CD1c-positive myeloid dendritic cell (primary cell): ENCODE data around the gene MFAP3.
"Not testable (repeated sequence)": the region's sequence is repeated elsewhere in the genome, so short reads cannot be mapped to it uniquely, and the experiment has no call there.

Experiments used
- DNase-seq: peaks from one replicate; pipeline ENCODE4 v3.0.0-alpha.2; 2016; ENCODE audit errors: extremely low spot score

MFAP3 gene

DNA sequence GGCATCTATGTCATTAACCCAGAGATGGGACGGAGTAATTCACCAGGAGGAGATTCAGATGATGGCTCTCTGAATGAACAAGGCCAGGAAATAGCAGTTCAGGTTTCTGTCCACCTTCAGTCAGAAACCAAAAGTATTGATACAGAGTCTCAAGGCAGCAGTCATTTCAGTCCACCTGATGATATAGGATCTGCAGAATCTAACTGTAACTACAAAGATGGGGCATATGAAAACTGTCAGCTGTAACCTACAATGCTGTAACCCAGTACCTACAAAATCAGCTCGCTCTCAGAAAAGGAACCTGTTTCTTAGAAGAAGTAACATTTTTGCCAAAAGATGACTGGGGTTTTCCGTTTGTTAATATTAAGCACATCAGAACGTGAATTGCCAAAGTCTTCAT, 14.7 kb downstream of the MFAP3 start:
- no peak for DNase-seq

DNA sequence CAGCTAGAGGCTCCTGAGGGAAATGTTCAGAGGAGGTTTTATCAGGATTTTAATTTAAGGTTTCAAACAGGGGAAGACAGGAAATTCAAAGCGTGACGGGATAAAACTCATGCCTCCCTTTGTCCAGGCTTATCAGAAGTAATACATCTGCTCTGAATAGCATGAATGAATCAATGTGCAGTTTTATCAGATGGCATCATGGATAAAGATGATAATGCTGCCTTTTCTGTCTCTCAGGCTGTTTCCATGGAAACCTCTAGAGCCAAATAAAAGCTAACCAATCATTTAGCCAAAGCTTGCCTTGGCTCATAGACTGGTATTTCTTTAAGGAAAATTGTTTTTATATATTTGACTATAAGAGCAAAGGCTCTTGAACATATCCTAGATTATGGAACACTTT, 16.4 kb downstream of the MFAP3 start:
- no peak for DNase-seq

DNA sequence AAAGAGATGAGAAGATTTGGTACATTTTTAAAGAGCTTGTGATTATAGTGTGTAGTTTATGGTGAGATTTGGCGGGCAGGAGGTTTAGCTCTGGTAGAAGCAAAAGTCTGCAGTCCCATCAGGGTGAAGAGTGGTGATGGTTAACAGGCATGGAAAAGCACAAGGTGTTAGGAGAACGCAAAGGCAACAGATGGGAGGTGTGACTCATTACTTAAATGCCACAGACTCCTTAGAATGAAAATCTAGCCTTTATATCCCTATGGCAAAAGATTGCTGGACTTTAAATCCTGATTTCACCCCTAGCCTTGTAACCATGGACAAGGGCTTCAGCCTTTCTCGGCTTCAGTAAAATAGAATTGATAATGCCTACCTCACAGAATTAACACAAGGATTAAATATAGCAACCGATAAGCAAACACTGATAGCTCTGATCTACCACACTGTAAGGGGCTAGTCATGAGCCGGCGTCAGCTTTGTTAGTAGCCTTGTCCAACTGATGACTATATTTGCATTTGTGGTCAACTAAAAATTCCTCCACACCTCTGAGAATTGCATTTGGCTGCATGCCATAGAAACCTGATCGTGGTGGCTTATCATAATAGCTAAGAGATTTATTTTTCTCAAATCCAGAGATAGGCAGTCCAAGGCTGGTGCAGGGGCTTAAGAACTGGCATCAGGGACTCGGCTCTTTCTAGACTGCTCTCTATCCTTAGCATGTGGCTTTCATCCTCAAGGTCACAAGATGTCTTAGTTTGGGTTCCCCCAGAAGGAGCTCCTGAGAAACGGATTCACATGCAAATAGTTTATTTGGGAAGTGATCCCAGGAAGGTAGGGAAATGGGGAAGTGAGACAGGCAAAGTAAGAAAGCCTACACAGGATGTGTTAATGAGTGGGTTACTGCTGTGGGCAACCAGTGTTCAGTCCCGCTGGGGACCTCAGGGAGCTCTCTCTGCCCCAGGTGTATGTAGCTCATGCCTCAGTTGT, 19.6 kb downstream of the MFAP3 start:
- DNase-seq = peak; percentile 45

DNA sequence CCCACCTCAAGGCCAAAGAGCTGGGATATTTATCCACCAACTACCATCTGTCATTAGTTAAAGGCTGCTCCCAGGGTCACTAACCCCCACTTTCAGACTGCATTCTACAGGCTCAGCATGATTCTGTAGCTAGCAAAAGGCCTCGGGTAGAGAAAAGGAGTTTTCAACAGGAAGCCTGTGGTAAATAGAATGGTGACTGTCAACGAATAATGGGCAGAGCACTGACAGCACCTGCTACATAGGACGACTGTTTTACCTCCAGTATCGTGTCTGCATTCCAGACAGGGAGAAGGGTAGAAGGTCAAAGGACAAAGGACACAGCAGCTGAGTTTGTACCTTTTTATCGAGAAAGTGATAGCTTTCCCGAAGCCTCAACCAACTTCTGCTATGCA, 20.3 kb downstream of the MFAP3 start:
- no peak for DNase-seq

DNA sequence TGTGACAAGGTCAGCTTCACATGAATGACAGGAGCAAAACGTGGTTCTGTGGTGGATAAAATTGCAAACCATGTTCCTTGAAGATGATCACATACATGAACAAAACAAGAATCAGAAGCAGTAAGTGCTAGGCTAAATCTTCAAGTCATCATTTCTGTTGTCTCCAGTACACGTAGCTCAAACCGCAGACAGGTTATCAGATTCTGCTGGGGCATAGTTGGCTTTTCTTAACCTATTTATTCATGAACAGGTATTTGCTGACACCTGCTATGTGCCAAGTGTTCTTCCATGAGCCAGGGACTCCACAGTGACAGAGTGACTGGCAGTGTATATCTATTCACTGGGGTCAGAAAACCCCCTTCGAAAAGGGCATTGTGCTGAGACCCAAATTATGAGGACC, 20.8 kb downstream of the MFAP3 start:
- DNase-seq = no peak

DNA sequence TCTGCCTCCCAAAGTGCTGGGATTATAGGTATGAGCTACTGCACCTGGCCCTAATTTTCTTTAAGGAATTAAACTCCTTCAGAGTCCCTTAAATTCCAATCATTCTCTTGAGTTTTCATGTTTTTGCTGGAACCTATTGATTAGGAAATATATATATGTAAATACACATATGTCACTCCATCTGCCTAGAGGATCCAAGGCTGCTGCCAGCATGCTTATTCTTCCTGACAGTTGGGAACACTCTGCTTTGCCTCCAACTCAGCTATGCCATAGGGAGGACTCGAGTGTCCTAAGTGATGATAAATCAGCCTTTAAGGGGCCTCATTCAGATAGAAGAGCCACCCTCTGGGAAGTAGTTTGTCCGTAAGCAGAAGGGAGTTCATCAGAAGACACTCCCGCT, 21.8 kb downstream of the MFAP3 start:
- no peak for DNase-seq

DNA sequence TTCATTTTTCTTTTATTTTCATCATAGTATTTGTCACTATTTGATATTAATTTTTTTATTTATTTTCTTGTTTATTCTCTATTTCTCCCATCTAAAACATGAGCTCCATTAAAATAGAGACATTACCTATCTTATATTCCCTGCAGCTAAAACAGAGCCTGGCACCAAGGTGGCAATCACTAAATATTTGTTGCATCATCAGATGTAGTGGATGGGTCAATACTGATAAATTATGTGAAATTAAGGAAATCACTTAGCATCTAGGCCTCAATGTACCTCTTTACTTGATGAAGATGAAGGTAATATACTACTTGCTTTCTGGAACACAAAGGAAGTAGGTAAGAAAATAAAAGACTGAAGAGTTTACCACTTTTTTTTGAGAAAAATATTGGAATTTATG, 24.6 kb downstream of the MFAP3 start:
- no peak for DNase-seq

DNA sequence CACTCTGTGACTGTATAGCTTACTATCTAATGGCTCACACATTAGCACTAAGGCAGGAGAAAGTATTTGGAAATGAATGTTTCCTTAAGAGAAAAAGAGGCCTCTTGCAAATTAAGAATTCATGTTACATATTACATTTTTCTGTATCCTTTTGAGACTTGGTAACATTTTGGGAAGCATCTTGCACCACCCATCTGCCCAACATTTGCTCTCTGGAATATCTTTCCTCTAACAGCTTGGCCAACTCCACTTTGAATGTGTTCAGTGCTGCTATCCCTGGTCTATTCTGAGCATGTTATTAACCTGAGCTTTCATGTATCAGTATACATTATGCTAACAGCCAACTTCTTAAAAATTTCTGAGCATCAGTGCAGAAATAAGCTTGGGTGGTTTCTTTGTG, 27.2 kb downstream of the MFAP3 start:
- DNase-seq = no peak

DNA sequence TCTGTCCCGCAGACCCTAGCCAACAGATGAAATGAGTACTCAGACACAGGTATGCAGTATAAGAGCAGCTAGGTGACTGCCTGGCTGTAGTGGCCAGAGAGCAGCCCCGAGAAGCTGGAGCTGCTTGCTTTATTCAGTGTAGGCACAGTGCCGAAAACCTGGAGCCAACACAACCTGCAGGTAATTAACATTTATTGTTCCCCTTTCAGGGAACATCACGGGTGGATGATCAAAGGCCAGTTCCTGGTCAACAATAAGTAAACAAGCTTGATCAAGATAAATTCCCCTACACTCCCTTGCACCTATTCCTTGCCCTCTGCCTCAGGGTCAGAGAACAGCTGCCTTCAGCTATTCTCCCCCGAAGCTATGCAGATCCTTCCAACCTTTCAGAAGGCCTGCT, 31.1 kb downstream of the MFAP3 start:
- not testable (repeated sequence) for DNase-seq

DNA sequence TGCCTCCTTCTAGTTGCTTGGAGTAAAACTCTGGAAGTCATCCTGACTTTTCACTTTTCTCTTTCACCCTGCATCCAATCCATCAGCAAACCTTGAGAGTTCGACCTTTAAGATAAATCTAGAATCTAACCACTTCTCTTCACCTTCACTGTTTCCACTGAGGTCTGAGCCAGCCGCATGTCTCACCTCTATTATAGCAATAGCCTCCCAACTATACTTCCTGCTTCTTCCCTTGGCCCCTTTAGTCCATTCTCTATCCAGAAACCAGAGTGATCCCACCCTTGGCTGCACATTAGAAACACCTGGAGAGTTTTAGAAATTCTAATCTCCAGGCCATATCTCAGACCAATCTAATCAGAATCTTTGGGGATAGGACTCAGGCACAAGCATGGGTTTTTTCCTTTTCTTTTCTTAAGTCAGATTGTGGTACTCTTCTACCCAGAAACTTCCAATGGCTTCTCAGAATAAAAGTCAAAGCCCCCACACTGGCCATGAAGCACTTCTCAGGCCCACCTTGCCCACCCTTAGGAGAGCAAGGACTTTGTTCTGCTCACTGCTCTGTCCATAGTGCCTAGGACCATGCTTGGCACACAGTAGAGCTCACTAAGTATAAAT, 33.1 kb downstream of the MFAP3 start:
- no peak for DNase-seq

DNA sequence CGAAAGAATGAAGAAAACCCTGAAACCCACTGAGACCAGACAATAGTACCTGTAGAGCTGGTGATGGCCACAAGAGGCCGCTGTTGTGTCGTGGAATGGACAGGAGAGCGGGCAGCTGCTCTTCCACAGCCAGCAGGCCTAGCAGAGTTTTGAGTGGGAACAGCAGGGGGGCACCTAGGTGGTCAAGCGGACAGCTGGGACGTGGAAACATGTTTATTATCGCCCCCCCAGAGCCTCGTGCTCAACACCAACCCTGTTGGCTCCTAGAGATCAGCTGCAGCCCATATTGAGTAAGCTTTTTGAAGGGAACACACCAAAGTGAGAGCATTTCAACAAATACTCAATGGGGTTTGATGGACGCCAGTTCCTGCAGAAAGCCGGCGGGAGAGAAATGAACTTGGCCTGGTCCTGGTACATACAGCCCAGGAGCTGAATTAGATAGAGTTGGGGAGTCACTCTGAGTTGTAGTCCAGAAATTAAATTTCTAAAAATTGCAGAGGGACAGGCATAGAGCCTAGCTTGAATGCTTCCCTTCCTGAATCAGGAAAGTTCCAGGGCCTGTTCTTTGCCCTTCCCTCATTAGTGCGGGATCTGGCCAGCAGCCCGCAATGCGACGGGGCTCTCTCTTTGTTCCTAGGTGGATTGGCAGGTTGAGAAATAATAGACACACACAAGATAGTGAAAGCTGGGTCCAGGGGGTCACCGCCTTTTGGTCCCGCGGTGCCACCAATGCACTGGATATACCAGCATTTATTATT, 33.8 kb downstream of the MFAP3 start:
- peak; percentile 81 for DNase-seq

DNA sequence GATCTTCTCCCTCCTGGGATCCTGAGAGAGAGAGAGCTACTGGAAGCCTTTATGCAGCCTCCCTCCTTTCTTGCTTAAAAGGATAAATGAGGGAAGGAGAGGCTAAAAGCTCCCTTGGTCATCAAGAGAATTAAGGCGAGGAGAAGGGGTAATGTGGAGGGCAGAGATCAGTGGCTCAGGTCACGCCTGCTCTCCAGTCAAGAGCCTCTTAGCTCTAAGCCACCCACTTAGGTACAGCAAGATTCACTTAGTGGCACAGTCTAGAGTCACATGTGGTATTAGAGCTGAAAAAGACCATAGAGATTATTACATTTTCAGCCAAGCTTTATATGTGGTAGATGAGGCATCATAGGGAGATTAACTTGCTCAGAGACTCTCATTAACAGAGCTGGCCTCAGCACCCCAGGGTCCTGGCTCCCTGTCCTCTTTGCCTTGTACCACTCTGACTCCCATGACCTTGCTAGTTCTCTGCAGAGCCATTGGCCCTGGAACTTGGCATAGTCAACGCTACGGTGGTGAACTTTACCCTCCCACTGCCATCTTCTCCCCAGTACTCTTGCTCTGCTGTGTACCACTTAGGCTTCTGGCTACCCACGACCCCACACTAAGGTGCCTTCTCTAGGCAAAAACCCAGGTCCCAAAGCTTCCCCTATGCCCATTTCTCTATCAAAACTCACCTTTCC, 37.6 kb downstream of the MFAP3 start:
- DNase-seq = no peak

DNA sequence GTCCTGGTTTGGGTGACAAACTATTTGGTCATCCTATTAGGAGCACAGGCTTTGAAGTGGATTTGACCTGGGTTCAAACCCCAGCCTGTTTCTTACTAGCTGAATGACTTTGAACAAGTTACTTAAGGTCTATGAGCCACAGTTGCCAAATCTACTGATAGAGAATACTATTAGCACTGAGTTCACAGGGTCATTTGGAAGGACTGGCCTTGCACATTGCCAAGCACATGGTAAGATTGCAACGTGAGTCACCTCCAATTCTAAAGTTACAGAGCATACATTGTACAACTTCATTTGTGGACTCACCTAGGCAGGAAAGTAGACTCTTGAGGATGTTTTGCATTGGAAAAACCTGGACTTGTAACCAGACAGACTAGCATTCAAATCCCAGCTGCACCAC, 38.9 kb downstream of the MFAP3 start:
- no peak for DNase-seq

DNA sequence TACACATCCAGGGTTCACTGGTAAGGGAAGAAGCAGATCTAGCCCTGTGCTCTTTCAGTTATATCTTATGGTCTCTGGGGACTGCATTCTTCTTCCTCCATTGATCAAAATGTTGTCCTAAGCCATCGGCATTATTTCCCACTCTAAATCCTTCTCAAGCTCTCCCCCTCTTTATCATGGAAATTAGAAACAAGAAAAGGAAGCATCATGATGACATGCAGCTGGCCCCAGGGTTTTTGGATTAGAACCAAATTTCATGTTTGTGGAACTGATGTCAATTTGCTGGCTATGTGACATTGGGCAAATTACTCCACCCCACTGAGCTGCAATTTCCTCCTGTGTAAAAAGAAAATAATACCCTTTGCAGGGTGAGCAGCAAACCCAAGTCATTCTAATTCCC, 39.5 kb downstream of the MFAP3 start:
- no peak for DNase-seq

DNA sequence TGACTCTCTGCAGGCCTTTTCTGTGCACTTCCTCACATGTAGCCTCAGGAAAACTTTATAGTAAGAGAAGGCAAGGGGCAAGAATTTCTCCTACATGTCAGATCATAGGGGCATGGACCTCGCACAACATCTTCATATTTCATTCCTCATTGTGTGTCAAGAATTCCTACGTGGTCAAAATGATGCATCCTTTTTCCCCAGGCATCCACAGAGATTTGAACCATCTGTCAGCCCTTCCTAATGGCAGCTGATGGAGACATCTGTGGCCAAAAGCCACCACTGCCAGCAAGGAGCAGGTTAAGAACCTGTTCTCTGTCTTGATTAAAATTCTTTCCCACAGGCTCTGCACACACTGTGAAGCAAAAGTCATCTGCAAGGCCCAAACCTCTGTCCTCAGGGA, 42.5 kb downstream of the MFAP3 start:
- DNase-seq = no peak

DNA sequence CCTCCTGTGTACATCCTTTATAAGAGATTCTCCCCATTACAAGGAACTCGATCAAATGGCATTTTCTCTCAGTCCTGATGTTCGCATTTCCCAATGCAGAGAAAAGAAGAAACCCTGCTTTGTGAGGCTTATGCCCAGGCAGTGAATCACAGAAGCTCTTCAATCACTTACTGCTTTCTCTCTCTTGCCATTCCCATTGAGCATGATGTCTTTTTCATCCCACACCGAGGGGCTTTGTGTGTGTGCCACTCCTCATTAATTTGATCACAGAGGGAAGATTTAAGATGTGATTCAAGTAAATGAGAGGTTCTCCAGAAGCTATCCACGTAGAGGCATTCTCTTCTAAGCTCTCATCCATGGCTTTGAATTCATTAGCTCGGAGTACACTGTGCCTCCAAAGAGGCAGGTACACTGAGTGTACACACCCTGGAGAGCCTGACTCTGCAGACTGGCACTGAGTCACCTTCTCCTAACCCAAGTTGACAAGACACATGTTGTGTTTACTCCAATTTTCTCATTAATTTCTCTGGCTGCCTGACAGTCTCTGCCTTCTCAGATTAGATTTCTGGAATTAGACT, 45.4 kb downstream of the MFAP3 start:
- no peak for DNase-seq

DNA sequence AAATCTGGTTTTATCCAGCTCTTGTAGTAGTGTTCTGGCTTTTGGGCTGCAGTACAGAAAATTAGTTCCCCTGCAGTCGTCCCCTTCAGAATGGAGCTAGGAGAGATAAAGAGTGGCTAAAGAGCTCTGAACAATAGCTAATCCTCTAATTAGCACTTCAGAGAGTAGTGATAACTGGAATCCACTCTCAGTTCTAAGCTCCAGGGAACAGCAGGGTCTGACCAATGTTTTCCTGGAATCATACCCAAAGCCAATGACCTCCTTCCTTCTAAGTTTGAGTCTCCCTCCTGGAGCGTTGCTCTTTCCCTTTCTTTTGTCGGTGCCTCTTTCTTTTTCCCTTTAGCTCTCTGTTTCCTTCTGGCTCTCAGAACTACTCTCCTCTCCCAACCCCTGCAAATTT, 47.4 kb downstream of the MFAP3 start:
- no peak for DNase-seq

DNA sequence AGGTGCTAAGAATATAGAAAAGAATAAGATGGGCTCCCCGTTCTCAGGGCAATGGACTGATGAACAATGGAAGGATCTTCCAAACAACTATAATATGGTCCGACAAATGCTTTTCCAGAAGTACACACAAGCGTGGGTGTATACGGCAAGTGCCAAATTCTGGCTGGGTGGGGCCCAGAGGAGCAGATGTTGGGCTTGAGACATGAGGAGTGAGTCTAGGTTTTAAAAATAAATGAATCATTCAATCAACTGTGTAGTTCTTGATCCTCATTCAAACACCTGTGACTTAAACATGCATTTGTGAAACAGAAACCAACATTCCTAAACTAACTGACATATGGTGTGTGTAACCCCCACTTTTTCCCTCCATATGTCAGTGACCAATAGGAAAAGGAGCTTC, 47.9 kb downstream of the MFAP3 start:
- no peak for DNase-seq

DNA sequence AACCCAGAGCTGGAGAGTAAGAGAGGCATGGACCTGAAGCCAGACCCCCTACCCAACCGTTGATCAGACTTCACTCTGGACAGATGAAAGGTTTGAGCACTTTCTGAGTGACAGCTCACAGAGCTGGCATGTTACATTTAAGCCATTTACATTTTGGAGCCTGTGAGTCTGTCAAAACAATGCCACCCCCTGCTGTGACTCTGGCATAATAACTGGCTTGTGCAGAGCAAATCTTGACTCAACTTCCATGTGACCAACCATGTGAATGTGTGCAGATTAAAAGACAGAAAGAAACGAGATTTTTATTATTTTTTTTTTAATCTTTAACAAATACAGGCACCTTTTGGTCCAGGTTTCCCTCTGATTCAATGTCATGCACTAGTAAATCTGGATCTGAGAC, 48.5 kb downstream of the MFAP3 start:
- no peak for DNase-seq

DNA sequence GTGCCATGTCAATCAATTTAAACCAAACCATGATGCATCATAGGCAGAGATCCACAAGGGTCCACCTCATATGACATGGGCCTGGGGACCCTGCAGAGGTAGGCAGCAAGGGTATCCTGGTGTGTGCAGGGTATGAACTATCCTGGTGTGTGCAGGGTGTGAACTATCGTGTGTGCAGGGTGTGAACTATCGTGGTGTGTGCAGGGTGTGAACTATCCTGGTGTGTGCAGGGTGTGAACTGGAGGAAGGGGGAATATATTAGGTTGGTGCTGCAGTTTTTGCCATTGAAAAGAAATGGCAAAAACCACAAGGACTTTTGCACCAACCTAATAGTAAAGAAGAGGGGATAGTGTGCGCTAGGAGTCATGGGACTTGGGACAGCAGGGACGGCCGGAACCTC, 50.0 kb downstream of the MFAP3 start:
- DNase-seq = no peak

DNA sequence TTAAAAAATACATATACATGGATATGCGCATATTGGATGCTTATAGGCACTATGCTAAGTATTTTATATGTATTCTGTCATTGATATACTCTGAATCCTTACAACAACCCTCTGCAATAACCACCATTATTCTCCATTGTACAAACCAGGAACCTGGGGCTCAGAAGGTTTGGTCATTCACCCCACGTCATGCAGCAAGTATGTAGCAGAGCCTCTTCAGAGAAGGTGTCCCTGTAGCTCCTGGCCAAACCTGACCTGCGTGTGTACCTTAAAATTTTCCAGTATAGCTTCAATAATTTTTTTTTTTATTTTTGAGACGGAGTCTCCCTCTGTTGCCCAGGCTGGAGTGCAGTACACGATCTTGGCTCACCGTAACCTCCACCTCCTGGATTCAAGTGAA, 51.9 kb downstream of the MFAP3 start:
- no peak for DNase-seq
